NCI-H146 (cell line): ENCODE results near the gene CDC5L.
"Not testable (repeated sequence)": the region's sequence is repeated elsewhere in the genome, so short reads cannot be mapped to it uniquely, and the experiment has no call there.

ENCODE experiments used
- DNase-seq: peaks from one replicate; lab custom pipeline; 2025; lab: John Stamatoyannopoulos, UW

The CDC5L gene

DNA sequence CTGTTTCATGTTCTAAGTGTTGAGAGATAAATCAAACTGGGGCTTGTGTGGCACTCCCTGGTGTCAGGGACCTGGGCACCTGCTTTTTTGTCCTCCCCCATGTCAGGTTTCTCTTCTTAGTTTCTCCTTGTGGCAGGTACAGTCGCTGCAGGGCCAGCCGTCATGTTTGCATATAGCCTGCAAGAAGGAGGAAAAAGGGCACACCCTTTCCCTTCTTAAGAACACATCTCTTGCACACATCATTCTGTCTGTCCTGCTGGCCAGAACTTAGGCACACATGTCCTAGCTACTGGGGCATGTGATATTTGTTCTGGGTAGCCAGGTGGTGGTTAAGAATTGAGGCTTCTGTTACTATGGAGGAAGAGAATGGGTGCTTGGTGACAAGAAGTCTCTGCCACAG is 27.9 kb downstream of the CDC5L start:
- no peak for DNase-seq

DNA sequence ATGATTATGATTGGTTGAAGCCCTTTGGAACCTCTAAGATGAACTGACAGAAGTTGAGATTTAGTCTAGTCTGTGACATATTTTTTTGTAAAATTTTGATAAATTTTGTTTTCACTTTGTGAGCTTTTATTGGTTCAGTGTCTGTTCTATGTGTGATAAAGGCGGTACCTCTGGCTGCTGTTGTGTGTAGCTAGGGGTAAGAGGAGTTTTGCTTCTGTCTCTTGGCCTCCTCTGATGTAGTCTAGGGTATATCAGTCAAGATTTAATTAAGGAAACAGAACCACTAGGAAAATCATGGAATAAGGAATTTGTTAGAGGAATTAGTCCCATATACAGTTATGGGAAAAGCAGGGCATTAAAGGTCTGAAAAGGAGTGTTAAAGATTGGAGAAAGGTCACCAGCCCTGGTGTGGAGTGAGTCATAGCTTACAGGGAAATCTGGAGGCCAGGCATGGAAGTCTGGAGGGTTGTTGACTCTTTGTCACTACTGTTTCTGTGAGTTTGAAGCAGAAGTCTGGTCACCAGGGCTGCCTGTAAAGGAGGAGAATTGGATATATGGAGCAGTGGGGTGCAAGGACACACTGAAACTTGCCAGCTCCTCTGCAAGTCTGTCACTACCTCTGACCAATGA is 28.5 kb downstream of the CDC5L start:
- no peak for DNase-seq

DNA sequence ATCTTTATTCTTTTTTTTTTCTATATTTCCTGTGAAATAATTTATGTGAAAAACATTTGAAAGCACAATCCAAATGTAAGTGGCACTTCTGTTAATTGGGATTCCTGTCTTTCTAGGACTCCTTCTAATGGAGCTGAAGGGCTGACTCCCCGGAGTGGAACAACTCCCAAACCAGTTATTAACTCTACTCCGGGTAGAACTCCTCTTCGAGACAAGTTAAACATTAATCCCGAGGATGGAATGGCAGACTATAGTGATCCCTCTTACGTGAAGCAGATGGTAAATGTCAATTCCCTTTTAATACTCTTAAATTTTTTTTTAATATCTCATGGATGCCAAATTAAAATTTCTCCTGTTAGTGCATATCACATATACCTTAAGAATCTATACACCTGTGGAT is 35.0 kb downstream of the CDC5L start:
- no peak for DNase-seq

DNA sequence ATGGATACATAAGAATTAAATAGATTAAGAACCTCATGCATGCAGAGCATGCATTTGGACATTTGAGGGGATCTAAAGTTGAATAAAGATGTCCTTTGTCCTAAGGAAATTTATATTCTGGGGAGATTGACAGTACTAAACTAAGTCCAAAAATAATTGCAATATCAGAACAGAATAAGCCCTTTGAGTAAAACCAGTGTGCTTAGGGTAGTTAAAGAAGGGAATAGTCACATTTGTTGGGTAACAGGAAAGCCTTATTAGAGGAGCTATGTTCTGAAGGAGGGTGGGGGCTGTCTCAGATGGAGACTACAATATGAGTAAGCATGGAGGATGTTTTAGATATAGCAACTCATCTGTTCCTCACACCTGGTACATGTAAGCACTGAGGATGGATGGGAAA is 35.8 kb downstream of the CDC5L start:
- DNase-seq = no peak

DNA sequence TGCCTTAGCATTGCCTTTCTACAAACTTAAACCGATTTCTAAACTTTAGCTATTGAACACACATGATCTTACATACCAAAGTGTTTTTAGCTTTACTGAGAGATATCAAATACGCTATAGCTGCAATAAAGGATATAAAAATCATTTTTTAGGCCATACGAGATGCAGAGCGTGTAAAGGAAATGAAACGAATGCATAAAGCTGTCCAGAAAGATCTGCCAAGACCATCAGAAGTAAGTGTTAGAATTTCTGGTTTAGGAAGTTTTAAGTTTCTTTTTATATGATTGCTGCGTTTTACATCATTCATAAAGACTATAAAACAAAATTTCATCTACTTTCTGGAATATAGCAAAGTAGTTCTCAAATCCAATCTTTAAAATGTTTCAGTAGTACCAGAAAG is 38.4 kb downstream of the CDC5L start:
- no peak for DNase-seq

DNA sequence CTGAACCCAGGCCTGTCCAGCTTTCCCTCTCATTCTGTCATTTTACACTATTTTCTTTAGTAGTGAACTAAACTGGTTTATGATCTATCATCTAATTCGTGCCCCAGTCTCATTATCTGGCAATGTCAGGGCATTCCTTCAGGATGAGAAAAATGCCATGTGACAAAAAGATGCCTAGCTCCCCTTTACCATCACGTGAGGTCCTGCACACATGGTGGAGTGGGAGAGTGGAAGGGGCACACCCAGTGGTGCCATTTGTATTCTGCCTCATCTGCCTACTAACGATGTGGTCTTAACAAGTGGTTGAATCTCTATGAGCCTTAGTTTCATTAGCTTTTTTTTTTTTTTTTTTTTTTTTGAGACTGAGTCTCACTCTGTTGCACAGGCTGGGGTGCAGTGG is 41.2 kb downstream of the CDC5L start:
- no peak for DNase-seq

DNA sequence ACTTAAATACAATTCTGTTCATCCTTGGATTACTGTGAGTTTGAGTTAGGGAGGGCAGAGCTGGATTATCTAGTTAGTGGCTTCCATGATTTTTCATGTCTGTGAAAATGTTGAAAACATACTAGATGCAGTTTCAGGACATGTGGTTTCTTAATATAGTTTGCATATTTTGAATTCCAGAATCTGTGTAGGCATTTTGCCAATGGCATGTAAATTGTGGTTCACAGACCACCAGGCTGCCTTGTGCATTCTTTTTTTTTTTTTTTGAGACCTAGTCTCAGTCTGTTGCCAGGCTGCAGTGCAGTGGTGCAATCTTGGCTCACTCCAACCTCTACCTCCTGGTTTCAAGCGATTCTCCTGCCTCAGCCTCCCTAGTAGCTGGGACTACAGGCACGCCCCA is 42.8 kb downstream of the CDC5L start:
- DNase-seq = no peak

DNA sequence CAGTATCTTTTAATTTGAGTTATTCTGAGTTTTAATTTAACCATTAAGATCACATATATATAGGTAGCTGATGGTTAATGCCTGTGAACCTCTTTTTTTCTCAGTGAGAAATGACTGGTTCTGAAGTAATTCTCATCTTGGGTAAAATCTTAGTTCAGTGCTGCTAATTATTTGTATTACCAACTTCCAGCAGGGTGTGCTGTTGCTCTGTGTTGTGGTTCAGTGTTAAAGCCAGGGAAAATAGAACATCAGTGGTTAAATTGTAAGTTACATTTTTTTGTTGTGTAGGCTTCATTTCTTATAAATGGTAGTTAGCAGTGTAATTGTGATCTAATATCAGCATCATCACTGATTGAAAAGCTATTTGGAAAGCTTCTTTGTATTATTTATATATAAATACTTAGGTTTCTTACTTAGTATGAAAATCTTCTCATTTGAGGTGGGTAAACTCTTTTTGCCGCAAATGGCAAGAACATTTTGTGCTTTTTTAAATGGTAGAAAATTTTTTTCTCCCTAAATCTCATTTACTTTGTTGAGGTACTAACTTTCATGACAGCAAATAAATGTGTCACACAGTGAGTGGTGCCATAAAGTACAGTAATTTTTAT is 43.7 kb downstream of the CDC5L start:
- DNase-seq = peak; percentile 60

DNA sequence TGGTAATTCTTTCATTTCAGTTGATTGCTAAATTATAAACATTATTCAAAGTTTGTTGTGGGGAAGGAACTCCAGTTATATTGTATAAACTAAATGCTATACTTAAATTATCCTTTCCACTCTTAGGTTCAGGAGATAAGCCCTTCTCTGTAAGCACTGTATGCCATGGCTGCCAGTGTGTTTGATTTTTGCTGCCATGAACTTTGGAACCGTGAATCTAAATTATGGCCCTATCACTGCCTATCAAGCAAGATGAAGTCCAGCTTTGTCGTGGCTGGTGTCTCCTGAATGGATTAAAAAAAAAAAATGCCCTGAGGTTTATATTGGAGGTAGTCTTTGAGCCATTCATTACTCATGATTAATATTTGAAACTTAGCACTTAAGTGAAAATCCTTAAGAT is 44.7 kb downstream of the CDC5L start:
- DNase-seq = no peak

DNA sequence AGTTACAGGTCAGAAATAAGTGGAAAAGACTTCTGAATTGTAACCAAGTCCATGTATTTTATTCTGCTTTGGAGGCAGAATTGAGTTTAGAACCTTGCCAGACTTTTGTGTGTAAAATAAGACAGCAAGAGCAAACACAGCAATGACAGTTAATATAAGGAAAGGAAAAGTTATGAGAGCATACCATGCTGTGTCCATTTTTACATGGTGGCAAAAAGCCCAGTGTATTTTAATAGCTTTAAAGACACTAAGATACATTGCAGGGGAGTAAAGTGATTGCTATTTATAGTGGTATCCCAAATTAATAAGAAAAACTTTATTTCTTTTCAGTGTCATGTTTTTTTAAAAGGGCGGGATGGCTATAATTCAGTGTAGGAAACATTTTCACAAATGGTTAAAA is 45.2 kb downstream of the CDC5L start:
- DNase-seq = no peak

DNA sequence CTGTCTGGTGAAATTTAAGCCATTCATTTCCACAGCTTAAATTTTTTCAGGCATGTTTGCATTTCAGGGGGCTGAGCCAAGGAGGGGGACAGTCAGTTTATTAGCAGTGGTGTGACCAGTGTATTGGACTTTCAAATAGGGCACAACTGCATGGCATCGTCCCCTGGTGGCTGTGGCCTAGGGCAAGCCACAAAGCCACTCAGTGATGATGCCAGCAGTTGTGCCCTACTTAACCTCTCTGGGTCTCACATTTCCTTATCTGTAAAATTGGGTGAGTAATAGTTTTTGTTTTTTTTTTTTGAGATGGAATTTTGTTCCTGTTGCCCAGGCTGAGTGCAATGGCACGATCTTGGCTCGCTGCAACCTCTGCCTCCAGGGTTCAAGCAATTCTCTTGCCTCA is 48.0 kb downstream of the CDC5L start:
- DNase-seq = no peak

DNA sequence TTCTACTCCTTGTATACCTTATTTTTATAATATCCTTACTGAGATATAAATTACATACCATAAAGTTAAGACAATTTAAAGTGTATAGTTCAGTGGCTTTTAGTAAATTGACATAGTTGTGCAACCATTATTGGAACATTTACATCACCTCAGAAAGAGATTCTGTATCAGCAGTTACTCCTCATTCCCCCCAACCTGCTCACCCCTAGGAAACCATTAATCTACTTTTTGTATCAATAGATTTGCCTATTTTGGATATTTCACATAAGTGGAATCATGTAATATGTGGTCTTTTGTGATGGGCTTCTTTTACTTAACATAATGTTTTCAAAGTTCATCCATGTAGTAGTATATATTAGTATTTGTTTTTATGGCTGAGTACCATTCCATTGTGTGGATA is 51.3 kb downstream of the CDC5L start:
- no peak for DNase-seq

DNA sequence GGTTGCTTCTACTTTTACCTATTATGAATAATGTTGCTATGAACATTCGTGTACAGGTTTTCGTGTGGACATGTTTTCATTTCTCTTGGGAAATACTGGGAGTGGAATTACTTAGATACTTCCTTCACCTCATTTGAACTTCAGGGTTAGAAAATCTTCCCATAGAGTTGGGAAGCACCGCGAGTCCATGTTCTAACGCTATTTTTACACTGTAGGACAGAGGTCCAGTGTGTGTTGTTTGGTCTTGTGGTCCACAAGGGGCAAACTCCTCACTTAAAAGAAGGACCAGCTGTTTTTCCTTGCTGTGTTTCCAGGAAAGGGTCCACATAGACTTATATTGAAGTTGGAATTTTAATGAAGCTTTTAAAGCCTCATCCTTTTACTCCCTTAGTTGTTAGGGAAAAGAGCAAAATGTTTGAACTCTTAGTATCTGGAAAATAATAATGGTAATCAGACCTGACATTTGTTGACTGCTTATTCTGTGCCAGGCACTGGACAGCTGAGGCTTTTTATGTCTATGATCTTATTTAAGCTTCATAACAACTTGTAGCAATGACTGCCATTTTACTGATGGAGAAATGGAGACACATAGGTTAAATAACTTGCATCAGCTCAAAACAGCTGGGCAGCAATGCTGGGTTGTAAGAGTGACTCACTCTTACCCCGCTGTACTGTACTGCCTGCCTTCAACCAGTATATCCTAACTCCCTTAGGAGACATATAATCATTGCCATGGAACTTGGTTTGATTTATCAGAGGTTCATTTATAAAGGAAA is 52.0 kb downstream of the CDC5L start:
- DNase-seq = no peak

DNA sequence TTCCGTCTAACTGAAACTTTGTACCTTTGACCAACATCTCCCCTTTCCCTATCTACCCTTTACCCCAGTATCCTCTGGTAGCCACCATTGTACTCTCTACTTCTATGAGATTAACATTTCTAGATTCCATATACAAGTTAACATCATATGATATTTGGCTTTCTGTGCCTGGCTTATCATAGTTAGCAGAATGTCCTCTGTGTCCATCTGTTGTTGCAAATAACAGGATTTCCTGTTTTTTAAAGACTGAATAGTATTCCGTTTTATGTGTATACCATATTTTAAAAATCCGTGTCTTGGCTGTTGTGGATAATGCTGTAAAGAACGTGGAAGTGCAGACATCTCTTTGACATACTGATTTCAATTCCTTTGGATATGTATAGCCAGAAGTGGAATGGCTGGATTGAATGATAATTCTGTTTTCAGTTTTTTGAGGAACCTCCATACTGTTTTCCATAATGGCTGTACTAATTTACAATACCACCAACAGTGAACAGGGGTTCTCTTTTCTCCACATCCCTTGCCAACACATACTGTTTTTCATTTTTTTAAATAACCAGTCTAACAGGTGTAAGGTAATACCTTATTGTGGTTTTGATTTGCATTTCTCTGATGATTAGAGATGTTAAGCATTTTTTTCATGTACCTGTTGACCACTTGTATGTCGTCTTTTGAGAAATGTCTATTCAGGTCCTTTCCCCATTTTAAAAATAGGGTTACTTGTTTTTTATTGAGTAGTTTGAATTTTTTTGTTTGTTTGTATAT is 53.8 kb downstream of the CDC5L start:
- DNase-seq = no peak

DNA sequence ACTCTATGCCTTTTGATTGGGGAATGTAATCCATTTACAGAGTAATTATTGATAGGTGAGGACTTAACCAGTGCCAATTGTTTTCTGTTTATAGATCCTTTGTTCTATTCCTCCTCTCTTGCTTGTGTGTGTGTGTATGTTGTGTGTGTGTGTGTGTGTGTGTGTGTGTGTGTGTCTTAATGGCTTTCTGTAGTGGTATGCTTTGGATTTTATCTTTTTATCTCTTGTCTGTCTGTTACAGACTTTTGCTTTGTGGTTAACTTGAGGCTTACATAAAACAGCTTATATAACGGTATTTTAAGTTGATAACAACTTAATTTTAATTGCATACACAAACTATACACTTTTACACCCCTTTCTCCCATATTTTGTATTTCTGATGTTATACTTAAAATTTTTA is 54.7 kb downstream of the CDC5L start:
- no peak for DNase-seq

DNA sequence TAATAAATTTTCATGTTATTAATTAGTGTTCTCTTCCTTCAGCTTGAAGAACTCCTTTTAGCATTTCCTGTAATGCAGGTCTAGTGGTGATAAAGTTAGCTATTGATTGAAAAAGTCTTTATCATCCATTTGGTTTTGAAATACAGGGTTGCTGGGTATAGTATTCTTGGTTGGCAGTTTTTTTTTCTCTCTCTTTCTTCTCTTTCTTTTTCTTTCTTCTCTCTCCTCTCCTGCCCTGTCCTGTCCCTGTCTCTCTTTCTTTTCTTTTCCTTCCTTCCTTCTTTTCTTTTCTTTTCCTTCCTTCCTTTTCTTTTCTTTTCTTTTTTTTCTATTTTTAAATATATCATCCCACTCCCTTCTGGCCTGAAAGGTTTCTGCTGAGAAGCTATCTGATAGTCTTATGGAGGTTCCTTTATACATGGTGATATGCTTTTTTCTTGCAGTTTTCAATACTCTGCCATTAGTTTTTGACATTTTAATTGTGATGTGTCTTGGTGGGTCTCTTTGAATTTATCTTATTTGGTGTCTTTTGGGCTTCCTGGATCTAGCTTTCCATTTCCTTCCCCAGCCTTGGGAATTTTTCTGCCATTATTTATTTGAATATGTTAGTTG is 55.4 kb downstream of the CDC5L start:
- no peak for DNase-seq

DNA sequence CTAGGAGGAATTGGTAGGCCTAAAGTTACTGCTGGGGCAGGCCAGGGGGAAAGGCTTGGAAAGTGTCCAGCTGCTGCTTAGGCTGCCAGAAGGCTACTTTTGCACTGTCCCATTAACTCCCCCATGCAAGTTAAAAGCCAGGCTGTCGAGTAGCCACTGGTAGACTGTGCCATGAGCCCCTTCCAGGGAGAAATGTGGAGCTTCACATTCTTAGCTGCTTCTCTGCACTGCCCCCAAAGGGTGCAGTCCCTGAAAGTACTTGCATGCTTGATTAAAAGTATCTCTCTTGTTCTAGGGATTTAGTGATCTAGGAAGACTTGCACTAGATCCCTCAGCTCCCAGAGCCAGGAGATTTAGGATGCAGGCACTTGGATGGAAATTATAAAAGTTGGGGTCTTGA is 57.3 kb downstream of the CDC5L start:
- no peak for DNase-seq

DNA sequence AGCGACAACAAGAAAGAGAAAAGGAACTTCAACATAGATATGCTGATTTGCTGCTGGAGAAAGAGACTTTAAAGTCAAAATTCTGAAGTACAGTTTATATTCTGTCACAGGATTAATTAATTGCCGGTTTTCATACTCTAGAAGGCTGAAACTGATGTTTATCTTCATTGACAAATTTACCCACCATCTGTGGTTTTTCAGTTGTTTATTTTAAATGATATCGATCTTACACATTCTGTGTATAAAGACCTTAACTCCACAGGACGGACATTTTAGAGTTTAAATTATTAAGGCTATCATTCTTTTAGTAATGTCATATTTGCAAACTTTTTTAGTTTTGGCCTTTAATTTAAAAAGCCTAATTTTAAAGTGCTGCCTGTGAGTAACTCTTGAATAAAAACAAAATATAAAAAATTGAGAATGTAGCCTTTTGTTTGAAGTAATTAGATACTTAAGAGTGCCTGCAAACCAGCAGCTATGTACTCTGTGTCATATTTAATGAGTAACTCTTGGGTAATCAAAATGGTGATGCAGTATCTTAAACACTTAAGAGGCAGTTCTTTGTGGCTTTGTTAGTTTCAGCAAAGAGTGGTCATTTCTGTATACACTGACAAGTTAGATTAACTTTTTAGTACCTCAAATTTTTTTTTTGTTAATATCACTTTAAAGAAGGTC is 59.3 kb downstream of the CDC5L start:
- peak; percentile 57 for DNase-seq

DNA sequence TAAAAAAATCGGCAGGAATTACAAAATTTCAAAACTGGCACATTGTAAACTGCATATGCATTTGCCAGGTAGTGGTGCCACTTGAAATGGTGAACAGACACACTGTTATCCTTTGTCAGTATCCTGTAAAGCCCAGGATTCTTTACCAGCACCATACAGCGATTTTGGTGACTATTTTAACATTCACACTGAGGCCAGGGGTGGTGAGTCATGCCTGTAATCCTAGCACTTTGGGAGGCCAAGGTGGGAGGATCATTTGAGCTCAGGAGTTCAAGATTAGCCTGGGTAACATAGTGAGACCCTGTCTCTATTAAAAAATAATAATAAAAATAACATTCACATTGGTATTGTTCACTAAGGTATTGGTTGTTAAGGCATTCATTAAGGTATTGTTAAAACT is 61.7 kb downstream of the CDC5L start:
- not testable (repeated sequence) for DNase-seq

DNA sequence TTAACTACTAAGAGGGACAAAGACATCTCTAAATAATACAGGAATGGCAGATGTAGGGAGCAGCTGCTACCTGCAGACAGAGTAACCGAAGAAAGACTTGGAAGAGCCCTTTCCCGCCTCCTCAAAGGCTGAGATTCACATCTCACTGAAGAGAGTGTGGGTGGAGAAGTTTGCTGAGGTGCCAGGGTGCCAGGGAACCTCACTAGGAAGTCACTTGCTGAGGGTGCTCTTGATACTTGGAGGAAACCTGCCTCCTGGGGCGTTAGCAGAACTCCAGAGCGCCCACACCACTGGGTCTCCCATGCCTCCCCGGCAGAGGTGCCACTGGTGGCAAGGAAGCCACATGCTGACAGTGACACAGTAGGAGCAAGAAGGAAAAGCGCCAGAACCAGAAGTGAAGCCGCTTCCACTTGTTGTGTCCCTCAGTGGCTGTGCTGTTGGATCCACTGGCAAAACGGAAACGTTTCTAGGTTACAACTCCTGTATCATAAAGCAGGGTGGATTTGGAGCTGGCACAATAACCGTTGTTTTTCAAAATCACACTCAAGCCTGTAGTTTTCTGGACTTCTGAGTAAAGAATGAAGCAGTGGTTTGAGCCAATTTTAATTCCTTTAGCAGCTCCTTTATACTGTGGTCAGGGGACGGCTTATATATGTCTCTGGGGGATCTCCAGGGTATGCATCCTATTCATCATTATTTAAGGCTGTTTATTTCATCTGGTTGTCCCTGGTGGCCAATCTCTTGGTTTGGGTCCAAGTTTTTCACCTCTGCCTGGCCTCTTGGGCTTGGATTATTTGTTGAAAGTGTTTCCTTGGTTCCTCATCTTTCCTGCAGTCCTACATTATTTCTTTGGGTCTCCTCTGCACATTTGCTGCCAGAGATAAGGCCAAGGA is 64.5 kb downstream of the CDC5L start:
- DNase-seq = no peak

DNA sequence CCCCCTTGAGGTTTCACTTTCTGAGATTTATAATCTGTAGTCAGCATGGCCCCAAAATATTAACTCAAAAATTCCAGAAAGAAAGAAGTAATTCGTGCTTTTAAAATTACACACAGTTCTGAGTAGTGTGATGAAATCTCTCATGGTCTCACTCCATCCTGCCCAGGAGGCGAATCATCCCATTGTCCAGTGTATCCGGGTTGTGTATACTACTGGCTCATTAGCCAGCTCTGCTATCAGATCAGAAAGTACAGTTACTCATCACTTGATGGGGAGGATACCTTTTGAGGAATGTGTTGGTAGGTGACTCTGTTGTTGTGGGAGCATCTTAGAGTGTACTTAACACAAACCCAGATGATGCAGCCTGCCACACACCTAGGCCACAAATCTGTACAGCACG is 65.2 kb downstream of the CDC5L start:
- DNase-seq = no peak
